ENCODE measurements around the gene CIT. TPM values are rescaled to one million over a fixed set of nuclear protein-coding genes. Genes with fewer than 3 reads are reported as not detected.

CIT gene
- total RNA-seq, 5 donors from 2014 or later (not counting 1 experiment from before 2014, with no cell fraction given), result 1.9 to 4.5 (median 2.1) TPM

- CTCF ChIA-PET, result no interaction called here
- POLR2A ChIA-PET, result no interaction called here
Measured at GRCh38 chr12:119685375-119685774, 191.7 kb downstream of the CIT start.

GRCh38 chr12:119684711-119685369, 192.3 kb downstream of the CIT start:
- CTCF ChIA-PET, result no interaction called here
- POLR2A ChIA-PET, result no interaction called here
- H3K9me3 Mint-ChIP-seq, result no peaks in the 10 kb centered on the region

More at GRCh38 chr12:119685375-119685774, 191.7 kb downstream of the CIT start:
- Histone ChIP-seq H3K36me3 (ENCODE audit: control insufficient read depth in 2 of 2, extremely low read depth in 1 of 2, insufficient read depth in 1 of 2, low read length in 1 of 2) (peaks cover 0 to 13% of the 10 kb centered on the region in 2 donors), H3K9me3 (no peaks in the 10 kb centered on the region), H3K4me1 (ENCODE audit: control insufficient read depth in 1 of 2, extremely low read depth in 1 of 2, insufficient read depth in 2 of 2, low read length in 2 of 2) (no peaks in the 10 kb centered on the region), H3K27me3 (replicated peaks in 1 of 2; ENCODE audit: control insufficient read depth in 2 of 2, extremely low read depth in 1 of 2, insufficient read depth in 2 of 2, low read length in 1 of 2) (no peaks in the 10 kb centered on the region), H3K4me3 (ENCODE audit: control insufficient read depth in 1 of 2, extremely low read depth in 1 of 2, low read length in 1 of 2) (no peak overlapping the region), H3K27ac (ENCODE audit: low read length) (no peak overlapping the region)
- peaks cover 0 to 12% (median 10%) of the 10 kb centered on the region in 3 donors for H3K4me1 Mint-ChIP-seq
- no peaks in the 10 kb centered on the region for H3K27me3 Mint-ChIP-seq
- ATAC-seq (replicated peaks in 1 of 4) (no peak), DNase-seq (no peak)
- H3K9me3 Mint-ChIP-seq, result no peaks in the 10 kb centered on the region
- H3K4me3 Mint-ChIP-seq, result no peak overlapping the region
- 100% methylated on average over 2 of the region's 4 CpGs for WGBS (ENCODE audit: insufficient coverage)
- peaks cover 14% of the 10 kb centered on the region for H3K36me3 Mint-ChIP-seq
- H3K27ac Mint-ChIP-seq, result no peak overlapping the region

GRCh38 chr12:119683816-119684215, 193.3 kb downstream of the CIT start:
- H3K4me3 ChIP-seq (ENCODE audit: control insufficient read depth in 1 of 2, extremely low read depth in 1 of 2, low read length in 1 of 2), result no peak overlapping the region
- H3K4me1 ChIP-seq (ENCODE audit: control insufficient read depth in 1 of 2, extremely low read depth in 1 of 2, insufficient read depth in 2 of 2, low read length in 2 of 2), result no peaks in the 10 kb centered on the region
- 80% methylated on average over 1 of the region's 3 CpGs for WGBS (ENCODE audit: insufficient coverage)
- Mint-ChIP-seq H3K36me3 (peaks cover 26% of the 10 kb centered on the region), H3K27ac (no peak overlapping the region), H3K4me1 (peaks cover 0 to 12% (median 10%) of the 10 kb centered on the region in 3 donors), H3K9me3 (no peaks in the 10 kb centered on the region), H3K27me3 (no peaks in the 10 kb centered on the region), H3K4me3 (no peak overlapping the region)
- peaks cover 7 to 28% of the 10 kb centered on the region in 2 donors for H3K36me3 ChIP-seq (ENCODE audit: control insufficient read depth in 2 of 2, extremely low read depth in 1 of 2, insufficient read depth in 1 of 2, low read length in 1 of 2)
- no peak for ATAC-seq (replicated peaks in 1 of 4)
- POLR2A ChIA-PET, result no interaction called here
- no peaks in the 10 kb centered on the region for H3K27me3 ChIP-seq (replicated peaks in 1 of 2; ENCODE audit: control insufficient read depth in 2 of 2, extremely low read depth in 1 of 2, insufficient read depth in 2 of 2, low read length in 1 of 2)
- no peak for DNase-seq
- CTCF ChIA-PET, result no interaction called here
- no peak overlapping the region for H3K27ac ChIP-seq (ENCODE audit: low read length)
- no peaks in the 10 kb centered on the region for H3K9me3 ChIP-seq

More at GRCh38 chr12:119684711-119685369, 192.3 kb downstream of the CIT start:
- Mint-ChIP-seq H3K36me3 (peaks cover 18% of the 10 kb centered on the region), H3K4me3 (no peak overlapping the region), H3K4me1 (peaks cover 0 to 12% (median 10%) of the 10 kb centered on the region in 3 donors), H3K27me3 (no peaks in the 10 kb centered on the region), H3K27ac (no peak overlapping the region)
- no peaks in the 10 kb centered on the region for H3K9me3 ChIP-seq
- no peak for DNase-seq
- H3K27me3 ChIP-seq (replicated peaks in 1 of 2; ENCODE audit: control insufficient read depth in 2 of 2, extremely low read depth in 1 of 2, insufficient read depth in 2 of 2, low read length in 1 of 2), result no peaks in the 10 kb centered on the region
- no peaks in the 10 kb centered on the region for H3K4me1 ChIP-seq (ENCODE audit: control insufficient read depth in 1 of 2, extremely low read depth in 1 of 2, insufficient read depth in 2 of 2, low read length in 2 of 2)
- 100% methylated on average over 5 of the region's 10 CpGs for WGBS (ENCODE audit: insufficient coverage)
- ATAC-seq (replicated peaks in 1 of 4), result no peak
- H3K27ac ChIP-seq (ENCODE audit: low read length), result no peak overlapping the region
- H3K36me3 ChIP-seq (ENCODE audit: control insufficient read depth in 2 of 2, extremely low read depth in 1 of 2, insufficient read depth in 1 of 2, low read length in 1 of 2), result peaks cover 0 to 18% of the 10 kb centered on the region in 2 donors
- H3K4me3 ChIP-seq (ENCODE audit: control insufficient read depth in 1 of 2, extremely low read depth in 1 of 2, low read length in 1 of 2), result no peak overlapping the region

GRCh38 chr12:119683413-119683812, 193.7 kb downstream of the CIT start:
- Histone ChIP-seq H3K36me3 (ENCODE audit: control insufficient read depth in 2 of 2, extremely low read depth in 1 of 2, insufficient read depth in 1 of 2, low read length in 1 of 2) (peaks cover 7 to 32% of the 10 kb centered on the region in 2 donors), H3K27ac (ENCODE audit: low read length) (no peak overlapping the region), H3K4me3 (ENCODE audit: control insufficient read depth in 1 of 2, extremely low read depth in 1 of 2, low read length in 1 of 2) (no peak overlapping the region), H3K9me3 (no peaks in the 10 kb centered on the region), H3K4me1 (ENCODE audit: control insufficient read depth in 1 of 2, extremely low read depth in 1 of 2, insufficient read depth in 2 of 2, low read length in 2 of 2) (no peaks in the 10 kb centered on the region), H3K27me3 (replicated peaks in 1 of 2; ENCODE audit: control insufficient read depth in 2 of 2, extremely low read depth in 1 of 2, insufficient read depth in 2 of 2, low read length in 1 of 2) (no peaks in the 10 kb centered on the region)
- DNase-seq (no peak), ATAC-seq (replicated peaks in 1 of 4) (no peak)
- peaks cover 0 to 12% (median 10%) of the 10 kb centered on the region in 3 donors for H3K4me1 Mint-ChIP-seq
- peaks cover 30% of the 10 kb centered on the region for H3K36me3 Mint-ChIP-seq
- no peak overlapping the region for H3K27ac Mint-ChIP-seq
- H3K9me3 Mint-ChIP-seq, result no peaks in the 10 kb centered on the region
- CTCF ChIA-PET, result no interaction called here
- no peak overlapping the region for H3K4me3 Mint-ChIP-seq
- H3K27me3 Mint-ChIP-seq, result no peaks in the 10 kb centered on the region
- POLR2A ChIA-PET, result no interaction called here
- 98% methylated on average over 5 of the region's 6 CpGs for WGBS (ENCODE audit: insufficient coverage)

- no peak overlapping the region for H3K4me3 Mint-ChIP-seq
- DNase-seq (no peak), ATAC-seq (replicated peaks in 1 of 4) (no peak)
- ChIA-PET POLR2A (no interaction called here), CTCF (no interaction called here)
- H3K4me1 ChIP-seq (ENCODE audit: control insufficient read depth in 1 of 2, extremely low read depth in 1 of 2, insufficient read depth in 2 of 2, low read length in 2 of 2), result no peaks in the 10 kb centered on the region
- H3K27ac Mint-ChIP-seq, result peak overlapping the region; percentile 32 to 81
- H3K36me3 Mint-ChIP-seq, result peaks cover 36% of the 10 kb centered on the region
- H3K27me3 Mint-ChIP-seq, result no peaks in the 10 kb centered on the region
- WGBS (ENCODE audit: insufficient coverage), result 40% methylated on average over 2 of the region's 3 CpGs
- no peaks in the 10 kb centered on the region for H3K9me3 ChIP-seq
- peaks cover 7 to 39% of the 10 kb centered on the region in 2 donors for H3K36me3 ChIP-seq (ENCODE audit: control insufficient read depth in 2 of 2, extremely low read depth in 1 of 2, insufficient read depth in 1 of 2, low read length in 1 of 2)
- H3K27ac ChIP-seq (ENCODE audit: low read length), result peak overlapping the region; percentile 25
- H3K4me1 Mint-ChIP-seq, result peaks cover 0 to 12% (median 10%) of the 10 kb centered on the region in 3 donors
- no peaks in the 10 kb centered on the region for H3K27me3 ChIP-seq (replicated peaks in 1 of 2; ENCODE audit: control insufficient read depth in 2 of 2, extremely low read depth in 1 of 2, insufficient read depth in 2 of 2, low read length in 1 of 2)
- no peak overlapping the region for H3K4me3 ChIP-seq (ENCODE audit: control insufficient read depth in 1 of 2, extremely low read depth in 1 of 2, low read length in 1 of 2)
- no peaks in the 10 kb centered on the region for H3K9me3 Mint-ChIP-seq
Measured at GRCh38 chr12:119682639-119683252, 194.4 kb downstream of the CIT start.

GRCh38 chr12:119681728-119682638, 195.1 kb downstream of the CIT start:
- H3K36me3 Mint-ChIP-seq, result peaks cover 40% of the 10 kb centered on the region
- no peak for DNase-seq
- no peak overlapping the region for H3K4me3 Mint-ChIP-seq
- H3K27ac Mint-ChIP-seq, result peak overlapping the region; percentile 77 to 81
- H3K27me3 ChIP-seq (replicated peaks in 1 of 2; ENCODE audit: control insufficient read depth in 2 of 2, extremely low read depth in 1 of 2, insufficient read depth in 2 of 2, low read length in 1 of 2), result no peaks in the 10 kb centered on the region
- peaks cover 13 to 46% of the 10 kb centered on the region in 2 donors for H3K36me3 ChIP-seq (ENCODE audit: control insufficient read depth in 2 of 2, extremely low read depth in 1 of 2, insufficient read depth in 1 of 2, low read length in 1 of 2)
- H3K4me1 ChIP-seq (ENCODE audit: control insufficient read depth in 1 of 2, extremely low read depth in 1 of 2, insufficient read depth in 2 of 2, low read length in 2 of 2), result no peaks in the 10 kb centered on the region
- ChIA-PET POLR2A (interaction anchor here in 1 of 2 donors (0.7 kb wide), 1 partner anchor 111 kb away, joined by 4 read pairs; no protein-coding TSS in a partner anchor), CTCF (no interaction called here)
- peak overlapping the region; percentile 25 for H3K27ac ChIP-seq (ENCODE audit: low read length)
- no peaks in the 10 kb centered on the region for H3K9me3 ChIP-seq
- H3K9me3 Mint-ChIP-seq, result no peaks in the 10 kb centered on the region
- ATAC-seq (replicated peaks in 1 of 4), result no peak
- no peak overlapping the region for H3K4me3 ChIP-seq (ENCODE audit: control insufficient read depth in 1 of 2, extremely low read depth in 1 of 2, low read length in 1 of 2)
- peaks cover 0 to 12% (median 10%) of the 10 kb centered on the region in 3 donors for H3K4me1 Mint-ChIP-seq
- 93% methylated on average over 3 of the region's 9 CpGs for WGBS (ENCODE audit: insufficient coverage)
- no peaks in the 10 kb centered on the region for H3K27me3 Mint-ChIP-seq
